ENCODE results near the gene CEP44.

GRCh38 chr4:174358829-174359228 is 75.1 kb downstream of the CEP44 start:
- TF ChIP-seq CTCF (conservative IDR thresholded peaks at IDR 0.05 in 1 of 2, IDR thresholded peaks at IDR 0.05 in 1 of 2; ENCODE audit: low read depth in 1 of 2, low read length in 2 of 2) (no peak), EZH2 (IDR thresholded peaks at IDR 0.05; ENCODE audit: low read length, missing control alignments) (no peak)
